A204.1 (cell line): Measurements from ENCODE around the gene MAPK9.

Source experiments
- FAIRE-seq: peaks from 2 replicates; lab custom pipeline; 2012; peaks lifted over from hg19 to GRCh38; lab: Jason Lieb, UNC

Gene MAPK9

GRCh38 chr5:180201051-180201987, 90.6 kb downstream of the MAPK9 start:
- FAIRE-seq: no peak

GRCh38 chr5:180199390-180199789, 92.5 kb downstream of the MAPK9 start:
- no peak for FAIRE-seq

GRCh38 chr5:180198208-180198607, 93.7 kb downstream of the MAPK9 start:
- no peak for FAIRE-seq

- no peak for FAIRE-seq
These were observed 94.7 kb downstream of the MAPK9 start for GRCh38 chr5:180197016-180197702.

- FAIRE-seq: no peak
These were observed 97.2 kb downstream of the MAPK9 start for GRCh38 chr5:180194410-180195345.

- FAIRE-seq: no peak
These were observed 98.0 kb downstream of the MAPK9 start for GRCh38 chr5:180193749-180194375.

GRCh38 chr5:180191716-180192115, 100.2 kb downstream of the MAPK9 start:
- no peak for FAIRE-seq

GRCh38 chr5:180187767-180188166, 104.1 kb downstream of the MAPK9 start:
- FAIRE-seq: no peak
